MV-4-11 (cell line): ENCODE data around the gene RABIF.
"Not testable (repeated sequence)": the region's sequence is repeated elsewhere in the genome, so short reads cannot be mapped to it uniquely, and the experiment has no call there.

Source experiments
- DNase-seq: peaks from one replicate; lab custom pipeline; 2025; lab: John Stamatoyannopoulos, UW

Gene RABIF

DNA sequence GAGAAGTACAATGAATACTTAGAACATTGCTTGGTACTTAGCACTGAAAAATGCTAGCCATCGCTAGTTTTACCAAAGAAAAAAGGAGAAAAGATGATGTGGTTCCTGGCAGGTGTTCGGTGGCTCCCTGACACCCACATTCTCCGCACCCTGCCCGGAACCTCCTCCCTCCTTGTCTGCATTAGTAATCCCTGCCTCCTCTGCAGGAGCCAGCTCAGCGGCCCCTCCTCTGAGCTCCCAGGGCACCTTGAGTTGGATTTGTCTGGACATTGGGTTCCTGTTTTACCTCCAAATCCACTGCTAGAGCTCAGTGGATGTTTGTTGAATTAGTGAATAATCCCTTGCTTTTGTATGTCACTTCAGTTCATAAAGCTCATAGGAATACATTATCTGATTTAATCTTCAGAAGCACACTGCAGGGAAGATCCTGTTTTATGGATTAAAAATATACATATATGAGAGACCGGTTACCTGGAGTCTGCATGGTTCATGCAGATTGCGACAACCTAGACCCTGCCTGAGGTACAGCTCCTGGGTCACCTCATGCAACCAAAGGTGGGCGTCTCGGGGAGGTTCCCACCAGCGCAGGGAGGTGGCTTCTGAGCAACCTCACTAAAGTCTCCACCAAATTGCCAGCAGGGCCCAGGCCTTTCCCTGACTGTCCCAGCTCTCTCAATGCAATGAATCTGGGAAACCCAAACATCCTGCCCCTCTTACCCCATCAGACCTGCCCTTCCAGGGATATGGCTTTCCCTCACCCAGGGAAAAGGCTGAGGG is 54.0 kb downstream of the RABIF start:
- DNase-seq = no peak

GRCh38 chr1:202831906-202832305 is 57.0 kb downstream of the RABIF start:
- DNase-seq = no peak

- DNase-seq = not testable (repeated sequence)
Observed at GRCh38 chr1:202829223-202829622, 59.7 kb downstream of the RABIF start.
